Measurements from ENCODE around the gene EVX1. TPM values are rescaled to one million over a fixed set of nuclear protein-coding genes. Genes with fewer than 3 reads are reported as not detected.

The EVX1 gene
- total and polyA plus RNA-seq, 8 donors, result not detected

GRCh38 chr7:27250557-27251070, 8.0 kb downstream of the EVX1 start:
- TF ChIP-seq, protein P1, sequence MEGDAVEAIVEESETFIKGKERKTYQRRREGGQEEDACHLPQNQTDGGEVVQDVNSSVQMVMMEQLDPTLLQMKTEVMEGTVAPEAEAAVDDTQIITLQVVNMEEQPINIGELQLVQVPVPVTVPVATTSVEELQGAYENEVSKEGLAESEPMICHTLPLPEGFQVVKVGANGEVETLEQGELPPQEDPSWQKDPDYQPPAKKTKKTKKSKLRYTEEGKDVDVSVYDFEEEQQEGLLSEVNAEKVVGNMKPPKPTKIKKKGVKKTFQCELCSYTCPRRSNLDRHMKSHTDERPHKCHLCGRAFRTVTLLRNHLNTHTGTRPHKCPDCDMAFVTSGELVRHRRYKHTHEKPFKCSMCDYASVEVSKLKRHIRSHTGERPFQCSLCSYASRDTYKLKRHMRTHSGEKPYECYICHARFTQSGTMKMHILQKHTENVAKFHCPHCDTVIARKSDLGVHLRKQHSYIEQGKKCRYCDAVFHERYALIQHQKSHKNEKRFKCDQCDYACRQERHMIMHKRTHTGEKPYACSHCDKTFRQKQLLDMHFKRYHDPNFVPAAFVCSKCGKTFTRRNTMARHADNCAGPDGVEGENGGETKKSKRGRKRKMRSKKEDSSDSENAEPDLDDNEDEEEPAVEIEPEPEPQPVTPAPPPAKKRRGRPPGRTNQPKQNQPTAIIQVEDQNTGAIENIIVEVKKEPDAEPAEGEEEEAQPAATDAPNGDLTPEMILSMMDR (IDR thresholded peaks at IDR 0.05), result no peak
- DNase-seq (no peak), ATAC-seq (no peak)
- Histone ChIP-seq H3K9me3 (no peaks in the 10 kb centered on the region), H3K36me3 (no peaks in the 10 kb centered on the region), H3K4me3 (no peak overlapping the region), H3K4me1 (peaks cover 0 to 18% of the 10 kb centered on the region in 2 donors), H3K27me3 (peaks cover 93 to 100% of the 10 kb centered on the region in 2 donors), H3K27ac (no peak overlapping the region)
- intact Hi-C loops (cut with DNase I), result no loop called here

GRCh38 chr7:27251136-27251651, 8.6 kb downstream of the EVX1 start:
- Histone ChIP-seq H3K9me3 (no peaks in the 10 kb centered on the region), H3K4me3 (no peak overlapping the region), H3K4me1 (peaks cover 0 to 13% of the 10 kb centered on the region in 2 donors), H3K27ac (no peak overlapping the region), H3K27me3 (peaks cover 87 to 100% of the 10 kb centered on the region in 2 donors), H3K36me3 (no peaks in the 10 kb centered on the region)
- DNase-seq (no peak), ATAC-seq (no peak)
- intact Hi-C loops (cut with DNase I), result no loop called here
- TF ChIP-seq, protein P1 (IDR thresholded peaks at IDR 0.05), result no peak

GRCh38 chr7:27251652-27252590, 9.3 kb downstream of the EVX1 start:
- Histone ChIP-seq H3K4me3 (no peak overlapping the region), H3K36me3 (no peaks in the 10 kb centered on the region), H3K27me3 (peaks cover 80 to 99% of the 10 kb centered on the region in 2 donors), H3K4me1 (peaks cover 0 to 10% of the 10 kb centered on the region in 2 donors), H3K9me3 (no peaks in the 10 kb centered on the region), H3K27ac (no peak overlapping the region)
- intact Hi-C loops (cut with DNase I), result no loop called here
- TF ChIP-seq, protein P1 (IDR thresholded peaks at IDR 0.05), result no peak
- DNase-seq (no peak), ATAC-seq (no peak)

DNA sequence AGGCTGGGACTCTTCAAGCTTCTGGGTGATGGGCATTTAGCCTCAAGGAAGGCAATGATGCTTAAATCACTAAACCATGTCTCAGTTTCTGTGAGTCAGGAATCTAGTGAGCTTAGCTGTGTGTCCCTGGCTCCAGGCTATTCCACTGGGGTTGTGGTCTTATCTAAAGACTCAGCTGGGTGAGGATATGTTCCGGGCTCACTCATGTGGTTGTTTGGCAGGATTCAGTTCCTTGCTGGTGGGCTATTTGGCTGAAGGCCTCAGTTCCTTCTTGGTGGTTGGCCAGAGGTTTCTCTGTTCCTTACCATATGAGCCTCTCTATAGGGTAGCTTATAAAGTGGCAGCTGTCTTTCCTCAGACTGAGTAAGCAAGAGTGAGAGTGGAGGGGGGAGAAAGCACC, 12.0 kb downstream of the EVX1 start:
- ATAC-seq, result no peak
- H3K27ac ChIP-seq, result no peak overlapping the region
- no peak for DNase-seq
- TF ChIP-seq, protein P1 (IDR thresholded peaks at IDR 0.05), result no peak
- no peaks in the 10 kb centered on the region for H3K36me3 ChIP-seq
- peaks cover 53 to 71% of the 10 kb centered on the region in 2 donors for H3K27me3 ChIP-seq
- no peak overlapping the region for H3K4me3 ChIP-seq
- H3K4me1 ChIP-seq, result peaks cover 0 to 10% of the 10 kb centered on the region in 2 donors
- intact Hi-C loops (cut with DNase I), result no loop called here
- no peaks in the 10 kb centered on the region for H3K9me3 ChIP-seq

DNA sequence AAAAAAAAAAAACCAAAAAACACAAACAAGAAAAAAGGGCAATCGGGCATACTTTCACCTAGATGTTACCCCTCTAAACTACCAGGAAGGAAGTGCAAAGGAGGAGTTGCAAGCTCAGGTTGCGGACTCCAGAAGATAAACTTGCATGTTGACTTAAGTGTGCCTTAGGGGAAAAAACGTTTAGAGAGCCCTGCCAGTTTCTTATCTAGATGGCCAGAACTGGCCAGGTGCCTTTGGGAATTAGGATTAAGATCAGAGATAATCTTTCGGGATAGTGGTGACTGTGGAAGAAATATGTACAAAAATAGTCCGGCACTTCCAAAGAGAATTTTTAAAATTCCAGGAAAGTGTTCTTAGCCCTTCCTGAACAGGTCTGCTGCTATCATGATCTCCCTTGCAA, 17.6 kb downstream of the EVX1 start:
- ATAC-seq (no peak), DNase-seq (no peak)
- H3K27me3 ChIP-seq, result peaks cover 5 to 35% of the 10 kb centered on the region in 2 donors
- no peak overlapping the region for H3K27ac ChIP-seq
- H3K4me1 ChIP-seq, result no peaks in the 10 kb centered on the region
- no peaks in the 10 kb centered on the region for H3K36me3 ChIP-seq
- TF ChIP-seq, protein P1 (IDR thresholded peaks at IDR 0.05), result no peak
- H3K4me3 ChIP-seq, result no peak overlapping the region
- intact Hi-C loops (cut with DNase I), result no loop called here
- no peaks in the 10 kb centered on the region for H3K9me3 ChIP-seq

Measured in left lung (tissue), 10 donors.